RWPE2 (cell line): ENCODE measurements around the gene RPL38.

Experiments
- ATAC-seq: fragments of 200-7000 bp; cut with Tn5 transposase; 3 replicates; pipeline ENCODE4 v1.9.1; 2021; ENCODE audit warnings: low read depth
- DNase-seq: peaks from one replicate; pipeline ENCODE4 v3.0.0-alpha.2; 2020; ENCODE audit warnings: low spot score
- H3K27ac ChIP-seq: fragments of 450-650 bp; 2 replicates; pipeline ENCODE4 v1.5.1; 2017; ENCODE audit warnings: mild to moderate bottlenecking; ENCODE audit not compliant: poor library complexity, severe bottlenecking
- H3K27me3 ChIP-seq: fragments of 250-450 bp; sonication (Bioruptor Pico); 2 replicates; pipeline ENCODE4 v1.5.1; 2021; ENCODE audit warnings: mild to moderate bottlenecking, moderate library complexity; ENCODE audit not compliant: insufficient read depth, poor library complexity, severe bottlenecking
- H3K36me3 ChIP-seq: fragments of 250-450 bp; sonication (Bioruptor Pico); 2 replicates; pipeline ENCODE4 v1.5.1; 2020; ENCODE audit warnings: low read depth, mild to moderate bottlenecking, moderate library complexity
- H3K4me1 ChIP-seq: fragments of 250-450 bp; sonication (Bioruptor Pico); 2 replicates; pipeline ENCODE4 v1.5.1; 2021; ENCODE audit warnings: mild to moderate bottlenecking, moderate library complexity; ENCODE audit not compliant: insufficient read depth, poor library complexity, severe bottlenecking
- H3K4me3 ChIP-seq: fragments of 250-450 bp; sonication (Bioruptor Pico); 2 replicates; pipeline ENCODE4 v1.5.1; 2021; ENCODE audit warnings: mild to moderate bottlenecking, moderate library complexity; ENCODE audit not compliant: severe bottlenecking
- H3K9me3 ChIP-seq: fragments of 250-450 bp; sonication (Bioruptor Pico); 2 replicates; pipeline ENCODE4 v1.5.1; 2021; ENCODE audit warnings: mild to moderate bottlenecking, moderate library complexity; ENCODE audit not compliant: severe bottlenecking
- TF ChIP-seq, protein P1 (sequence below): fragments of 450-650 bp; IDR thresholded peaks from one replicate; pipeline ENCODE4 v1.5.1; 2017; ENCODE audit warnings: mild to moderate bottlenecking, moderate library complexity; ENCODE audit not compliant: poor library complexity, severe bottlenecking

Gene RPL38

DNA sequence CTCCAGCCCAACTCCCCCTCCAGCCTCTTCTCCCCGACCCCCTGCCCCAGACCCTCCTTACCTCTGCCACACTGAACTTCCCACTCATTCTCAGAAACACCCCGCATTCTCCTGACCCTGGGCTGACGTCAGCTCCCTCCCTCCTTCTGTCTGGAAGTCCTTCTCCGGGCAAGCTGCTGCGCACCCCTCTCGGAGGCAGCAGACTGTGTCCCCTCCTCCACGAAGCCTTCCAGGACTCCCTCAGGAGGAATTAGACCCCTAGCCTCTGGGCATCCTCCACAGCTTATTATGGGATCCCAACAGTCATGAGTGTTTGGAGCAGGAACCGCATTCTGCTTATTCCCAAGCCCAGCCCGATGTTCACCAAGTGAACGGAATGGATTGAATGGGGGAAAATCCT is 3.4 kb upstream of the RPL38 start:
- peaks cover 10% of the 10 kb centered on the region for H3K27me3 ChIP-seq
- DNase-seq, result no peak
- no peak overlapping the region for H3K4me3 ChIP-seq
- TF ChIP-seq, protein P1, sequence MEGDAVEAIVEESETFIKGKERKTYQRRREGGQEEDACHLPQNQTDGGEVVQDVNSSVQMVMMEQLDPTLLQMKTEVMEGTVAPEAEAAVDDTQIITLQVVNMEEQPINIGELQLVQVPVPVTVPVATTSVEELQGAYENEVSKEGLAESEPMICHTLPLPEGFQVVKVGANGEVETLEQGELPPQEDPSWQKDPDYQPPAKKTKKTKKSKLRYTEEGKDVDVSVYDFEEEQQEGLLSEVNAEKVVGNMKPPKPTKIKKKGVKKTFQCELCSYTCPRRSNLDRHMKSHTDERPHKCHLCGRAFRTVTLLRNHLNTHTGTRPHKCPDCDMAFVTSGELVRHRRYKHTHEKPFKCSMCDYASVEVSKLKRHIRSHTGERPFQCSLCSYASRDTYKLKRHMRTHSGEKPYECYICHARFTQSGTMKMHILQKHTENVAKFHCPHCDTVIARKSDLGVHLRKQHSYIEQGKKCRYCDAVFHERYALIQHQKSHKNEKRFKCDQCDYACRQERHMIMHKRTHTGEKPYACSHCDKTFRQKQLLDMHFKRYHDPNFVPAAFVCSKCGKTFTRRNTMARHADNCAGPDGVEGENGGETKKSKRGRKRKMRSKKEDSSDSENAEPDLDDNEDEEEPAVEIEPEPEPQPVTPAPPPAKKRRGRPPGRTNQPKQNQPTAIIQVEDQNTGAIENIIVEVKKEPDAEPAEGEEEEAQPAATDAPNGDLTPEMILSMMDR, result no peak
- H3K36me3 ChIP-seq, result peaks cover 14% of the 10 kb centered on the region
- no peaks in the 10 kb centered on the region for H3K9me3 ChIP-seq
- peaks cover 6% of the 10 kb centered on the region for H3K4me1 ChIP-seq
- no peak overlapping the region for H3K27ac ChIP-seq
- ATAC-seq, result no peak

DNA sequence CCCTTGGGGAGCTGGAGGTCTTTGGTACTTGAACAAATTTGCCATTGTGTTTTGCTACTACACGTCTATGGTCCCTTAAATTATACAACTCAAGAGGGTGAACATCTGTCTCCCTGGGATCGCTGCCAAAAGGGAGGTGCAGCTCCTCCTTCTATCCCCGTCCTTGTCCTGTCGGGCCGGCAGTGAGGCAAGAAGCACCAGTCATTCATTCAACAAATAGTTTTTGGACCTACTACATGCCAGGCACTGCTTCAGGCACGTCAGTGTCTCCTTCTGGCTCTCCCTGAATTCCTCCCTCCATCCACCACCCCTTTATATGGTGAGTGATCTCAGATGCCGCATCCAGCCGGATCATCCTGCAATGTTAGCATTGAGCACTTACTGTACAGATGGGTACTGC is 2.2 kb upstream of the RPL38 start:
- Histone ChIP-seq H3K27me3 (peaks cover 10% of the 10 kb centered on the region), H3K4me3 (no peak overlapping the region), H3K4me1 (peaks cover 16% of the 10 kb centered on the region), H3K9me3 (no peaks in the 10 kb centered on the region), H3K36me3 (peaks cover 26% of the 10 kb centered on the region), H3K27ac (no peak overlapping the region)
- ATAC-seq, result peak; percentile 19
- TF ChIP-seq, protein P1, result no peak
- no peak for DNase-seq

- DNase-seq (no peak), ATAC-seq (no peak)
- peaks cover 31% of the 10 kb centered on the region for H3K36me3 ChIP-seq
- TF ChIP-seq, protein P1, result no peak
- peaks cover 16% of the 10 kb centered on the region for H3K4me1 ChIP-seq
- H3K27ac ChIP-seq, result no peak overlapping the region
- no peaks in the 10 kb centered on the region for H3K9me3 ChIP-seq
- H3K27me3 ChIP-seq, result peaks cover 10% of the 10 kb centered on the region
- H3K4me3 ChIP-seq, result no peak overlapping the region
Observed at GRCh38 chr17:74201948-74202347, 1.5 kb upstream of the RPL38 start.

- Histone ChIP-seq H3K27me3 (peaks cover 10% of the 10 kb centered on the region), H3K27ac (no peak overlapping the region), H3K4me3 (peak overlapping the region; percentile 88), H3K9me3 (no peaks in the 10 kb centered on the region), H3K36me3 (peaks cover 41% of the 10 kb centered on the region), H3K4me1 (peaks cover 16% of the 10 kb centered on the region)
- TF ChIP-seq, protein P1, result no peak
- peak; percentile 1; the same call in 1 of the 3 replicates for ATAC-seq
- DNase-seq, result no peak
Observed at GRCh38 chr17:74202938-74203337, 540 bp upstream of the RPL38 start.

- H3K36me3 ChIP-seq, result peaks cover 56% of the 10 kb centered on the region
- H3K27me3 ChIP-seq, result peaks cover 10% of the 10 kb centered on the region
- peak overlapping the region; percentile 56 for H3K27ac ChIP-seq
- DNase-seq (no peak), ATAC-seq (no peak)
- TF ChIP-seq, protein P1, result no peak
- peaks cover 19% of the 10 kb centered on the region for H3K4me1 ChIP-seq
- no peaks in the 10 kb centered on the region for H3K9me3 ChIP-seq
- peak overlapping the region; percentile 88 for H3K4me3 ChIP-seq
Observed at GRCh38 chr17:74204474-74204873, 996 bp downstream of the RPL38 start.
